DMS153 treated with DMSO at 0.1 percent for 48 hours (cell line): ENCODE results near the gene EFHD1.
"Not testable (repeated sequence)": the region's sequence is repeated elsewhere in the genome, so short reads cannot be mapped to it uniquely, and the experiment has no call there.

Experiments
- DNase-seq: peaks from one replicate; lab custom pipeline; 2025; ENCODE audit not compliant: unreplicated experiment; lab: John Stamatoyannopoulos, UW

Gene EFHD1

DNA sequence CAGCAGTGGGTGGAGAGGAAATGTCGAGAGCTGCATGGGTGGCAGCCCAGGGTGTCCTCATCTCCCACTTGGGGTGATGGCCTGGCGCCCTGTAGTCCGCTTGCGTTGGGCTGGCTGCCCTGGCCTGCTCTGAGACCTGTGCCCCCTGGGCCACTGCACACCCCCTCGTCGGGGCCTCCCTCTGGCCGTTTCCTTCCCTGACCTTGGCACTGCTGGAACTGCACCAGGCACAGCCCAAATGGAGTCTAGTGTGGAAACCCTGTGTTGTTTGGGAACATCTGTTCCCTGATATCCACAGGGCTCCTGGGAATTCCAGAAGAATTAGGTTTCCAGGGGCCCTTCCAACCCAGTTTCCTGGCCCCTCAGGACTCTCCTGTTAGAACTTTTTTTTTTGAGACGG is 13.9 kb downstream of the EFHD1 start:
- DNase-seq = no peak

DNA sequence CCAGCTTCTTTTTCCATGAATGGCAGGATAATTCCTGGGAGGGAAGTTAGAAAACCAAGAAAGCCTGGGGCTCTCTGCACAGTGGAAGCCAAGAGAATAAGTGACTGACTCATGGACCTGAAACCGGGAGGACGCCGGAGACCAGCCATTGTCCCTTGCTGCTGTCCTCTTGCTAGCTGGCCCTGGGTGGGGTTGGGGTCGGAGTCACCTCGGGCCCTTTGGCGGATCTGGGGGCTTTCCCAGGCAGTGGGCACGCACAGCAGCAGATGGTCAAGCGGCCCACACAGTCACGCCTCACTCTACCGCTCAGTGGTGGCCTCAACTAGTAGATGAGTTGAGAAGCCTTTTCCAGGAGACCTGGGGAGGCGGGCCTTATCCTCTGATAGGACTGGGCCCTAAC is 15.6 kb downstream of the EFHD1 start:
- DNase-seq = no peak

DNA sequence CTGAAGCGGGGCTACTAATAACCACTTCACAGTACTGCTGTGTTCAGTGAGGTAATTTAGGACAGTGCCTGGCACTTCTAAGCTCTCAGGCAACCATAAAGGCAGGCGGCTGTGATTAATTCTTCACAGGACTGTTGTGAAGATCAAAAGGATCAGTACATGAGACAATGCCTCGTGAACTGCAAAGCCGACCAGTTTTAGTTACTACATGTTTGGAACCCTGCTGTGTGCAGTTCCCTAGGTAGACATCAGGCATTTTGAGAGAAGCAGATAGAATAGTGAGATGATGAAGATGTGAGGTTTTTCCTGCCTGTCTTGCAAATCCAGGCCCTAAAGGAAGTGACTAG is 19.1 kb downstream of the EFHD1 start:
- no peak for DNase-seq

DNA sequence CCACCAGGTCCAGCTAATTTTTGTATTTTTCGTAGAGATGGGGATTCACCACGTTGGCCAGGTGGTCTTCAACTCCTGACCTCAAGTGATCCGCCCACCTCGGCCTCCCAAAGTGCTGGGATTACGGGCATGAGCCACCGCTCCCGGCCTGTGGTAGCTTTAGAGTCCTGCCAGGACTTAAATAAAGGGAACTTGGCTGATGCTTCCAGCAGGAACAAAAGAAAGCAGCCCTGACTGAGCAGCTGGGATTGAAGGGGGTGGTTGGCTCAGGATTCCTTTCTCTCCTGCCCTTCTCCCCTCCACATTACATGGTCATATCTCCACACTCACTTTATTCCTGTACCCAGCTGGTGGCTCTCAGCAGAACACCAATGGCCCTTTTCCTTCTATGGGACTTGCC is 20.0 kb downstream of the EFHD1 start:
- DNase-seq = no peak

DNA sequence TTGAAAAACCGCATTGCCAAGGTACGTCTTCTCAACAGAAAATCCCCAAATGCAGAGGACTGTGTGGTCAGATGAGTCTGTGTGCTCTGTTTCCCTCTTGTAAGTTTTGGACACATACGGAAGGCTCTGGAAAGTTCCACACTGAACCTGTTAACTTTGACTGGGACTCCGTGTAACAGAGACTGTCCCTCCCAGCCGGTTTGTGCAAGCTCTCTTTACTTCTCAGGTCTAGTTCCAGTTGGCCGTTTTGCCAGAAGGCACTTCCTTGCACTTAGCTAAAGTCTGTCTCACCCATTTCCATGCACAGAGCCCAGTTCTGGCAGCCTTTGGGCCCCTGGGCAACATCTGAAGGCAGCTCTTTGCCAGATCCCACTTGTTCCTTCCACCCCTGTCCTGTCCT is 22.0 kb downstream of the EFHD1 start:
- DNase-seq = no peak

DNA sequence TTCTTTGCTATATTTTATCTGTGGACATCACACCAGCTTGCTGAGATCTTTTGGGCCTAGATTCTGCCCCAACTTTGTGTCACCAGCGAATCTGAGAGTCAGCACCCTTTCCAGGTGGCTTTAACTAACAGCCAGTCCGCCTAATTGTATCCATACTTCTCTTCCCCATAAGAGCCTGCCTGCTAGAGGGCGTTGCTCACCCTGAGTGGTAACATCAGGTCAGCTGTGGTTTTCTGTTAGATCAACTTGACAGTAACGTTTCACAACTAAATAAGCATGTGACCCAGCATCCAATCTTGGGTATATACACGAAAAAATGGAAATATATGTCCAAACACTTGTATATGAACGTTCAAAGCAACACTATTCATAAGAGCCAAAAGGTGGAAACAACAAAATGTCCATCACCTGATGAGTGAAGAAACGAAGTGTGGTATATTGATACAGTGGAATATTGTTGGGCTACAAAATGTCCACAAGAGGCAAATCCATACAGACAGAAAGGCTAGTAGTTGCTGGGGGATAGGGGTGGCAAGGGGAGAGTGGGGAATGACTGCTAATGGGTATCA is 24.9 kb downstream of the EFHD1 start:
- no peak for DNase-seq

DNA sequence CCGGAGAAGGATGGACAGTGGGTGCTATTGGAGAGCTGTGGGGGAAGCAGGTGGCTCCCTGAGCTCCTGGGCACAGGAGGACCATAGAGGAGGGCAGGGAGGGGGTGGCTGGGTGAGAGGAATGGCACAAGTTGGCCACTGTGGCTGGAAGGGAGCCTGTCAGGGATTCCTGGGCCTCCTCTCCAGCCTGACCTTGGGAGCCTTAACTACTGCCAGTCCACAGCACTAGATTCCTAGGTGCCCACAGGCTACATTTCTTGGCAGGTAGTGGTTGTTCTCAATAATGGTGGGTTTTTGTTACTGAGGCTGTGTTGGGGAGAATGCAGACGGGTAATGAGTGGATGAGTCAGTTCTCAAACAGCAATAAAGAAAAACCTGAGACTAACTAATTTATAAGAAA is 26.0 kb downstream of the EFHD1 start:
- no peak for DNase-seq

DNA sequence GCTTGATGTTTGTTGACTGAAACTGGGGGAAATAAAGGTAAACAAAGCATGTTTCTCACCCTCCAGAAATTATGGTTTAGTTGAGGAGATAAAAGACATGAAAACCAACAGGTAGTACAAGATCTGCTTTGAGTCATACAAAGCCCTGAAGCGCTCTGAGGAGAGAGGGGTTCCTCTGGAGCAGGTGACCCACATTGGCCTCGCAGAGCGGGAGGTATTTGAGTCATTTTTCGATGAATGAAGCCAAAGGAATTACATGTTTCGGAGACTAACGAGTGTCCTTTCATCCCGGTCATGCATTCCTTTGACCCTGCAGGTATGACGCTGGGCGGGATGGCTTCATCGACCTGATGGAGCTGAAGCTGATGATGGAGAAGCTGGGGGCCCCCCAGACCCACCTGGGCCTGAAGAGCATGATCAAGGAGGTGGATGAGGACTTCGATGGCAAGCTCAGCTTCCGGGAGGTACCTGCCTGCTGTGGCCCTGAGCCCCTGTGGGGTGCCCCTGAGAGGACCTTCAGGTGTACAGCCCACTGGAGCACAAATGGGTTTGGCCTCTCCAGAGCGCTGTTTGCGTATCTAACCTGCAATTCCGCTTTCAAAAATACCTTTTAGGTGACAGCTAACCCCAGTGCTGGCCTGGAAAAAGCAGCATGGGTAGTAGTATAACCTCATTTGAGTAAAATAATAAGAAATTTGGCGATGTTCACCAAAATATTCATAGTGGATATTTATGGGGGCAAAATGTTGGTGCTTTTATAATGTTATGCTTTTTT is 29.3 kb downstream of the EFHD1 start:
- no peak for DNase-seq

DNA sequence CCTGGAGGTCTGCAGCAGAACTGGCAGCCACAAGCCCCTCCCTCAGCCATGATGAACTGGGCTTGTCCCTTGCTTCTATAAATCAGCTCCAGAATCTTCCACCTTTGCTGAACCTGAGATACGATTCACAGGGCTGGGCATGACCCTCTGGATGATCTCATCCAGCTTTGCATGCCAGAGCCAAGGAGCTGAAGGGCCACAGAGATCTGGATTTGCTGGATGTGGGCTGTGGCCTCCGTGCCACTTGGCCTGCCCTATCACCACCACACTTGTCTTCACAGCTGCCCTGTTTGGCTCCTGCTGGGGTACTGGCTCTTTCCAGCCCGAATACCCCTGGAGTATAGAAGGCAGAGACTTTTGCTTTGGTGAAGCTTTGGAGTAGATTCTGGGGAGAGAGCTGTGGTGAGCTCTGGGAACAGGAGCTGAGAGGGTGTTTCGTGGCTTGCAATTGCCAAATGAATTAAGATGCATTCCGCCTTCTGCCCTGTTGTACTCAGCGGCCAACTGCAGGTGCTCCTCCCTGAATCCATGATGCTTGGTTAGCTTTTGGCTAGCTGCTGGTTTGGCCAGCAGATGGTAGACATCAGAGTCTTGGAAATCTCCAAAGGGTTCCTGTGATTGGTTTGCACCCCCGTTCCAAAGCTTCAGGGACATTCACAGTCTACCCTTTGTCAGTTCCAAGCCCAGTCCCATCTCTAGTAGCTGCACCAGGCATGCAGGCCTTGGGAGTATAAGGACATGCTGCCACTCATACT is 32.8 kb downstream of the EFHD1 start:
- DNase-seq = no peak

DNA sequence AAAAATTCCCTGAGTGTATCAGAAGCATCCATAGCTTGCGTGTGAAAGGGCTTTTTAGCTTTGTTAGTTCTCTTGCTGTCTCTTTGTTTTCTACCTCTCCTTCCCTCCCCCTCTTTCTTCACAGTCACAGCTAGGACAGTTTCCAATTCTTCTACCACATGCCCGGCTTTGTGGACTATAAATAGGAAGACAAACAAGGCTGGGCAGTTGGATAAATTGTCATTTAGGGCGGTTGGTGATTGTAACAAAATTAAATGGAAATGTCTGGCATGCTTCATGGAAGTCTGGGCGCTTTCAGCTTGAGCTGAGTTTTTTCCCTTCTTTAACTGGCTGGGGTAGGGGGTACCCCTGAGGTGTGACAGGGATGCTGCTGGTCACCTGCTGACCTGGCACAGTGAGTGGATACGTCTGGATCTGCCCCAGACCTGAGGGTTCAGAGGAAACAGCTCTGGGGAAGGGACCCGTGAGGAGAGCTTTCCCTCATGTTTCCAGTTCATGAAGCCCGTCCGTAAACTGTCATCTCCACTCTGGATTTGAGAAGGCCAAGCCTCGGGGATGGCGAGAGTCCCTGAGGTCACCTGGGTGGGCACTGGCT is 34.7 kb downstream of the EFHD1 start:
- no peak for DNase-seq

DNA sequence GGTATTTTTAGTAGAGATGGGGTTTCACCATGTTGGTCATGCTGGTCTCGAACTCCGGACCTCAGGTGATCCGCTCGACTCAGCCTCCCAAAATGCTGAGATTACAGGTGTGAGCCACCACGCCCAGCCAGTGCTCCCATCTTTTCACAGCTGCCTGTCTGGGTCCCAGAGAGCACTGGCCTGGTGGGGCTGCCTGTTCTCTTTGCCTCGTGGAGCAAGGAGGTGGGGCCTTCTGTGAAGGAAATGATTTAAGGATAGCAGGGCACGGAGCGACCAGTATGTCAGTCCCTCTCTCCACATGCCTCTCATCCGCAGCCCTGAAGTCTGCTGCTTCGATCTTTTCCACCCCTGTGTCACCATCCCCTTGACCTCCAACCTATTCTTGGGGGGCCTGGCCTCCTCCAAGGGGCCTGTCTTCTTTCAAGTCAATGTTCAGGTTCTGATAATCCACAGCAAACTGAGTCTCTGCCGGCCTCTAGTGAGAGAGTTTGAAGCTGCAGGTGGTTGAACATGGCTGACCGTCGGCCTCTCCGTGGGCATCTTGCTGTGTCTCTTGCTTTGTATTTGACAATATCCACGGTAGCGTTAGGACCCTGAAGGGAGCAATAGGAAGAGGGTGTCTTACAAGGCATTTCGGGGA is 35.5 kb downstream of the EFHD1 start:
- no peak for DNase-seq

DNA sequence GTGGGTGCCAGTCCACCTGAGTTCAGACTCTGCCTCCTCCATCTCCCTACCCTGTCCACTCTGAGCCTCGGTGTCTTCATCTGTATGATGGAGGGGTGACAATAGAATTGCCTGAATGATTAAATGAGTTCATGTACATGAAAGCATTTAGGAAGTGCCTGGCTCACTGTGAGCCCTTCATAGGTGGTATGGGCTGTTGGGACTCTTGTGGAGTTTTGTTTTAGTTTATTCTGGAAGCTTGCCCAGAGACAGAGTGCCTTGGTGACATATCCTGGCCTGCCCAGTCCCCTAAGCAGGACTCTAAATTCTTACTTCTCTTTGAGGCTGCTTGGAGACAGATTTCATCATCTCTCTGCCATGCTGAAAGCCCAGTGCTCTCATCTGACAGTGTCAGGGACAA is 39.2 kb downstream of the EFHD1 start:
- DNase-seq = no peak

DNA sequence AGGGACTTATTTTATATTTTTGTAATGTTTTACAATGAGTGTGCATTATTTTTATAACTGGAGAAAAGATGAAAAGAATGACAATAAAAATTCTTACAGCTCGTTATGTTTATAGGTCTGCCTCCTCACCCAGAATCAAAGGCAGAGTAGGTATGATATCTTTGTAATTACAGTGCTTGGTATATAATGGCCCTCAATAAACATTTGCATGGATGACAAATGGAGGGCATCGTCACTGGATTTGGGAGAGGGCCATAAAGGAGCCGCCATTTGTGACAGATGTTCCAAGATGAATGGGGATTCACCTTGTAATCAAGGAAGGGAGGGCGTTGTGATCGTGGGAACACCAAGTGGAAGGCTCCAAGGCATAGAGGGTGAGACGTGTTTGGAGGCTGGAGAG is 41.1 kb downstream of the EFHD1 start:
- DNase-seq = no peak

DNA sequence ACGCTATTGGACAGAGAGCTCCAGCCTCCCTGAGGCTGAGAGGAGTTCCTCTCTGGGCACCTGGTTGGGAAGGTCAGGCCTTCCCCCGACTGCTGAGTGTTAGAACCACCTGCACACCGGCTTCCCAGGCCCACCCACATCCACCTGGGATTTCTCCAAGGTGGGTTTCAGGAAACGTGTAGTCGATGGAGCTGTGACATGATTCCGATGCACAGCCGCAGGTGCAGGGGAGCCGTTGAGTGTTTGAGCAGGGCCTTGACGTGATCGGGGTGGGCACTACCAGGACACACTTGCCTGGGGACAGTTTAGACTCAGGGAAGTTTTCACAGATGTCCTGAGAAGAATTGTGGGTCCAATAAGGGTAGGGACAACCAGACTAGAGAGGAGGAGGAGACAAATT is 42.0 kb downstream of the EFHD1 start:
- DNase-seq = no peak

DNA sequence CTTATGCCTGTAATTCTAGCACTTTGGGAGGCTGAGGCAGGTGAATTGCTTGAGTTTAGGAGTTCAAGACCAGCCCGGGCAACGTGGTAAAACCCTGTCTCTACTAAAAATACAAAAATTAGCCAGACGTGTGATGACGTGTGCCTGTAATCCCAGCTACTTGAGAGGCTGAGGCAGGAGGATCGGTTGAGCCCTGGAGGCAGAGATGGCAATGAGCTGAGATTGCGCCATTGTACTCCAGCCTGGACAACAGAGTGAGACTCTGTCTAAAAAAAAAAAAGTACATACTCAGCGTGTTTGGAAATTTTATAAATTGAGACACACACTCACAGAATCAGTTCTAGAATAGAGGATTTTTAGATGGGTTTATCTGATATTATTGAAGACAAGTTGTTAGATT is 46.6 kb downstream of the EFHD1 start:
- DNase-seq = no peak

DNA sequence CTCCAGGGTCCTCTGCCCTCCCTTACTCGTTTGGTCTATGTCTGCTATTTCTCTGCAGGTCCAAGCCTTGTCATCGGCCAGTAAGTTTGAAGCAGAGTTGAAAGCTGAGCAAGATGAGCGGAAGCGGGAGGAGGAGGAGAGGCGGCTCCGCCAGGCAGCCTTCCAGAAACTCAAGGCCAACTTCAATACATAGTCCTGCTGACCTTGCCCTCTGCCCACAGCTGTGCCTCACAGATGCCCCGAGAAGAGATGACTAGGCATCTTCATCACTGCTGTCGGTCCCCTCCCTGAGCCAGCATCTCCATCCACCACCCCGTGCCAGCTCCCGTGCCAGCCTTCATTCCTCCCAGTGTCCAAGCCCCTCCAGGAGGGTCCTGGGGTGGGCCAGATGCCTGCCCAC is 48.1 kb downstream of the EFHD1 start:
- no peak for DNase-seq

DNA sequence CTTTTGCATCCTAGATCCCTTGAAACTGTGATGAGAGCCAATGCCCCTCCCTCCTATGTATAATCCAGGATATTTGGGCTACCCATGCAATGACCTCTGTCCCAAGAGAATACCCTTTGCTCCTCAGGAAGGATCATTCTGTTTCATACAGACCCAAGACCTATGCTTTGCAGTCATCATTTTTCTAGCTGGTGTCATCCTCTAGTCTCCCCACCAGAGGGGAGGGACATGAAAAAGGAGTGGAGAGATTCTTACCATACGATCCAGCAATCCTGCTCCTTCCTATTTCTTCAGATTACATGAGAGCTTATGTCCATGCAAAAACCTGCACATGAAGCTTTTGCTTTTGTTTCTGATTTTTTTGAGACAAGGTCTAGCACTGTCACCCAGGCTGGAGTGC is 50.0 kb downstream of the EFHD1 start:
- no peak for DNase-seq

DNA sequence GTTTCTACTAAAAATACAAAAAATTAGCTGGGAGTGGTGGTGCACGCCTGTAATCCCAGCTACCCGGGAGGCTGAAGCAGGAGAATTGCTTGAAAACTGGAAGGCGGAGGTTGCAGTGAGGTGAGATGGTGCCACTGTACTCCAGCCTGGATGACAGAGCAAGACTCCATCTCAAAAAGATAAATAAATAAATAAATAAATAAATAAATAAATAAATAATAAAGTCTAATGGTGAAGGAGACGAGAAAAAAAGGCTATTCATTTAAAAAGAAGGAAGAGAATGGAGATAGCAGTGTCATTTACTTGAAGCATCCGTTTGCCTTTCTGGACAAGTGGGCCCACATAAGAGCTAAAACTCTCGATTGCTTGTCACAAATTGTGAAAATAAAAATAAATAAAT is 52.0 kb downstream of the EFHD1 start:
- DNase-seq = not testable (repeated sequence)

DNA sequence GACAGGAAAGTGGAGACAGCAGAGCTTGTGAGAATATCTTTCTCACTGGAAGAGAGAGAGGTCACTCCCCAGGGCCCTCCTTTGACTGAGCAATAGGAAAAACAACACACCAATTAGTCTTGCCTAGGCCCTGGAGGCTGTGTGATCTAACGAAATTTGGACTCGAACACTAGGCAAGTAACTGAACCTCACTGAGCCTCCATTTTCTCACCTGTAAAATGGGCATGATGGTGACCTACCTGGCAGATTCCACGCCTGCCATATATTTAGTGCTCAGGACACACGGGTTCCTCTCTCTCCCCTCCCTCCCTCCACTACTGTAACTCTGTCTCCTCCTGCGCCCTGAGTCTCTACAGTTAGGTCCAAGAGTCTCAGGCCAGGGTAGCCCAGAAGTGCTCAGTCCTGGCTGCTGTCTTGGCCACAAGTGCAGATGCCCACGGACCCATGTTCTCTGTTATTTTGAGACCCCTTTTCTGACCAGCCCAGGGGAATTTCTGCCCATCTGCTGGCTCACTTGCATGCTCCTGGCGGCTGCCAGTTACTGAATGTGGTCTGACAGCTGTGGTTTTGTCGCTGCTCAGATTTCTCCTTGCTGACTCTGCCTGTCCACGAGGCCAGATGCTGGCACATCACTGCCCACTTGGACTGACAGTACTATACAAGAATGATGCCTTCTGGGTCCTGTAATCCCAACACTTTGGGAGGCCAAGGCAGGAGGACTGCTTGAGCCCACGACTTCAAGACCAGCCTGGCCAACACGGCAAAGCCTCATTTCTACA is 54.2 kb downstream of the EFHD1 start:
- DNase-seq = no peak

DNA sequence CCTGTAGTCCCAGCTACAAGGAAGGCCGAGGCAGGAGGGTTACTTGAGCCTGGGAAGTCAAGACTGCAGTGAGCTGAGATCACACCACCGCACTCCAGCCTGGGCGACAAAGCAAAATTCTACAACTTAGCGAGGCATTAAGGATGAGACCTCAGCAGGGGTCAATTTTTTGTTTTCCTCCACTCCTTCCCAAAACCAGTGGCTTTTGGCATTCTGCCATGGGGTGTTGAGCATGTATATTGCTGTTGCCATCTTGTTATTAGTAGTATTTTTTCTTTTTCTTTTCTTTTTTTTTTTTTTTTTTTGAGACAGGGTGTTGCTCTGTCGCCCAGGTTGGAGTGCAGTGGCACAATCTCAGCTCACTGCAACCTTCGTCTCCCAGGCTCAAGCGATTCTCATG is 54.8 kb downstream of the EFHD1 start:
- DNase-seq = no peak
